ENCODE data around the gene HBA2. TPM values are rescaled to one million over a fixed set of nuclear protein-coding genes. Genes with fewer than 3 reads are reported as not detected.

HBA2 gene
- polyA plus RNA-seq, 2 donors, result 0.49 to 1.4 TPM

DNA sequence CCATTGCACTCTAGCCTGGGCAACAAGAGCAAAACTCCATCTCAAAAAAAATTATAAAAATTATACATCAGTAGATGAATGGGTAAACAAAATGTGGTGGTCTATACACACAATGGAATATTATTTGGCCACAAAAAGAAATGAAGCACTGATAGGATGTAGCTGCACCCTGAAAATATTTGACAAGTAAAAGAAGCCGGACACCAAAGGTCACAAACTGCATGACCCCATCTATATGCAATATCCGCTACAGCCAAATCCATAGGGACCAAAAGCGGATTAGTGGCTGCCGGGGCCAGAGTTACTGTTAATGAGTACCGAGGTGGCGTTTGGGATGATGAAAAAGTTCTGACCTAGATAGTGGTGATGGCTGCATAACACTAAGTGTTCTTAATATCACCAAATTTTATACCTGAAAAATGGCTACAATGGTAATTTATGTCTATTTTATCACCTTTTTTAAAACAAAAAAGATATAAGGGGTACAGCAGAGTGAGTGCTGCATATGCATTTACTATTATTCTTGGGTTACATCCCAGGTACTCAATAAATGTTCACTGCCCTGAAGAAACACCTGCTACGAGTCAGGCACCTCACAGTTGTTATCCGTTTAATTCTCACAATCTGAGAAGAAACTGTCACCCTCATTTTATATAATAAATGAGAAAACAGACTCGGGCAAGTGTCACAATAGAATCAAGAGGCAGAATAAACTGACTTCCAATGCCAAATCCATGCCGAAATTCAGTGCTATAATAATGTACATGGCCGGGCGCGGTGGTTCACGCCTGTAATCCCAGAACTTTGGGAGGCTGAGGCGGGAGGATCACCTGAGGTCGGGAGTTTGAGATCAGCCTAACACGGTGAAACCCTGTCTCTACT lies 6.8 kb downstream of the HBA2 start:
- Histone ChIP-seq H3K27ac (ENCODE audit: low read depth in 2 of 2, low read length in 1 of 2) (no peak overlapping the region), H3K4me3 (ENCODE audit: low read depth in 1 of 2, low read length in 2 of 2) (no peak overlapping the region), H3K4me1 (ENCODE audit: control insufficient read depth in 2 of 2, insufficient read depth in 2 of 2, low read length in 1 of 2) (peaks cover 5 to 11% of the 10 kb centered on the region in 2 donors), H3K36me3 (ENCODE audit: control insufficient read depth in 2 of 2, insufficient read depth in 2 of 2, low read length in 1 of 2) (no peaks in the 10 kb centered on the region), H3K27me3 (ENCODE audit: control insufficient read depth in 1 of 2, insufficient read depth in 2 of 2, low read length in 2 of 2) (peaks cover 7 to 17% of the 10 kb centered on the region in 2 donors), H3K9me3 (ENCODE audit: control insufficient read depth in 2 of 2, insufficient read depth in 1 of 2, low read depth in 1 of 2, low read length in 1 of 2) (no peaks in the 10 kb centered on the region)
- WGBS, 2 donors, result 76 to 77% methylated on average over 17 of the region's 17 CpGs

DNA sequence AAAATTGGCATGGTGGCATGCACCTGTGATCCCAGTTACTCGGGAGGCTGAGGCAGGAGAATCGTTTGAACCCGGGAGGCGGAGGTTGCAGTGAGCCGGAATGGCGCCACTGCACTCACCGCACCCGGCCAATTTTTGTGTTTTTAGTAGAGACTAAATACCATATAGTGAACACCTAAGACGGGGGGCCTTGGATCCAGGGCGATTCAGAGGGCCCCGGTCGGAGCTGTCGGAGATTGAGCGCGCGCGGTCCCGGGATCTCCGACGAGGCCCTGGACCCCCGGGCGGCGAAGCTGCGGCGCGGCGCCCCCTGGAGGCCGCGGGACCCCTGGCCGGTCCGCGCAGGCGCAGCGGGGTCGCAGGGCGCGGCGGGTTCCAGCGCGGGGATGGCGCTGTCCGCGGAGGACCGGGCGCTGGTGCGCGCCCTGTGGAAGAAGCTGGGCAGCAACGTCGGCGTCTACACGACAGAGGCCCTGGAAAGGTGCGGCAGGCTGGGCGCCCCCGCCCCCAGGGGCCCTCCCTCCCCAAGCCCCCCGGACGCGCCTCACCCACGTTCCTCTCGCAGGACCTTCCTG lies 7.5 kb downstream of the HBA2 start, which contains the start of gene HBQ1:
TSS of gene HBQ1 (plus strand) at position 359 of the 575 bp plus-strand sequence. CDS start at position 387, 28 bp downstream.
- no peaks in the 10 kb centered on the region for H3K9me3 ChIP-seq (ENCODE audit: control insufficient read depth in 2 of 2, insufficient read depth in 1 of 2, low read depth in 1 of 2, low read length in 1 of 2)
- peaks cover 5 to 11% of the 10 kb centered on the region in 2 donors for H3K4me1 ChIP-seq (ENCODE audit: control insufficient read depth in 2 of 2, insufficient read depth in 2 of 2, low read length in 1 of 2)
- peaks cover 7 to 17% of the 10 kb centered on the region in 2 donors for H3K27me3 ChIP-seq (ENCODE audit: control insufficient read depth in 1 of 2, insufficient read depth in 2 of 2, low read length in 2 of 2)
- WGBS, 2 donors, result 10 to 11% methylated on average over 50 to 59 of the region's 59 CpGs
- peak within 1 kb of the TSS; percentile 21 to 23 for H3K4me3 ChIP-seq (ENCODE audit: low read depth in 1 of 2, low read length in 2 of 2)
- H3K36me3 ChIP-seq (ENCODE audit: control insufficient read depth in 2 of 2, insufficient read depth in 2 of 2, low read length in 1 of 2), result no peaks in the 10 kb centered on the region
- no peak within 1 kb of the TSS for H3K27ac ChIP-seq (ENCODE audit: low read depth in 2 of 2, low read length in 1 of 2)

DNA sequence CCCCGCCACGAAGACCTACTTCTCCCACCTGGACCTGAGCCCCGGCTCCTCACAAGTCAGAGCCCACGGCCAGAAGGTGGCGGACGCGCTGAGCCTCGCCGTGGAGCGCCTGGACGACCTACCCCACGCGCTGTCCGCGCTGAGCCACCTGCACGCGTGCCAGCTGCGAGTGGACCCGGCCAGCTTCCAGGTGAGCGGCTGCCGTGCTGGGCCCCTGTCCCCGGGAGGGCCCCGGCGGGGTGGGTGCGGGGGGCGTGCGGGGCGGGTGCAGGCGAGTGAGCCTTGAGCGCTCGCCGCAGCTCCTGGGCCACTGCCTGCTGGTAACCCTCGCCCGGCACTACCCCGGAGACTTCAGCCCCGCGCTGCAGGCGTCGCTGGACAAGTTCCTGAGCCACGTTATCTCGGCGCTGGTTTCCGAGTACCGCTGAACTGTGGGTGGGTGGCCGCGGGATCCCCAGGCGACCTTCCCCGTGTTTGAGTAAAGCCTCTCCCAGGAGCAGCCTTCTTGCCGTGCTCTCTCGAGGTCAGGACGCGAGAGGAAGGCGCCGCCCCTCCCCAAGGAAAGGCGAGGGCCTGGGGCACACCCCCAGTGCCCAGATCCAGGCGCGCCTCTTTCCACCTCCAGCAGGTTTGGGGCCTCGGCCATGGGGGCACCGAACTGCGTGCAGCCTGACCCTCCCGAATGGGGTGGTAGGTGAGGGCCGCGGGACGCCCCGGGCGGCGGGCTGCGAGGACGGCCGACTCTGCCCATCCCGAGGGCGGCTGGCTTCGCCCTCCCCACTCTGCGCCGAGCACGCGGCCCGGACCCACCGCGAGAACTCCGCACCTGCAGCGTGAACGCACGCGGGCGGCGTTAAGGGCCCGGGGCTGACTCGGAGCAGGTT lies 8.2 kb downstream of the HBA2 start:
- 1 to 2% methylated on average over 65 to 89 of the region's 89 CpGs for WGBS, 2 donors
- peak overlapping the region; percentile 21 to 23 for H3K4me3 ChIP-seq (ENCODE audit: low read depth in 1 of 2, low read length in 2 of 2)
- H3K9me3 ChIP-seq (ENCODE audit: control insufficient read depth in 2 of 2, insufficient read depth in 1 of 2, low read depth in 1 of 2, low read length in 1 of 2), result no peaks in the 10 kb centered on the region
- H3K27me3 ChIP-seq (ENCODE audit: control insufficient read depth in 1 of 2, insufficient read depth in 2 of 2, low read length in 2 of 2), result peaks cover 7 to 13% of the 10 kb centered on the region in 2 donors
- peaks cover 0 to 3% of the 10 kb centered on the region in 2 donors for H3K36me3 ChIP-seq (ENCODE audit: control insufficient read depth in 2 of 2, insufficient read depth in 2 of 2, low read length in 1 of 2)
- H3K27ac ChIP-seq (ENCODE audit: low read depth in 2 of 2, low read length in 1 of 2), result no peak overlapping the region
- H3K4me1 ChIP-seq (ENCODE audit: control insufficient read depth in 2 of 2, insufficient read depth in 2 of 2, low read length in 1 of 2), result peaks cover 5 to 11% of the 10 kb centered on the region in 2 donors

DNA sequence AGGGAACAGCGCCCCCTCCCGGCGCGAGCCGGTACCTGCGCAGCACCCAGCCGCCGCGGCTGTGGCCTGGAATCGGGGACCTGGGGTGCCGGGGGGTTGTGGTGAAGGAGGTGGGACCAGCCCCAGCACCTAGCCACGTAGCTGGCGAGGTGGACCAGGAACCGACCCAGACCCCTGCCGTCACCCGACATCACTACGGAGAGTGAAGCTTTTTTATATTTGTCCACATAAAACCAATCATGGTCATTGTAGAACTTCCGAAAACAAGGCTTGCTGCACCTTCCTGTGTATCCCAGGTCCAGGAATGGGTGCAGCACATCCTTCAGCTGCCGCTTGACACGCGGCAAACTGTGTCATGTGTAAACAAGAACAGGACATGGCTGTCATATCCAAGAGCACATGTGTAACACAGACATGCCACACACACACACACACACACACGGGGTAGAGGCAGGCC lies 8.9 kb downstream of the HBA2 start:
- Histone ChIP-seq H3K27me3 (ENCODE audit: control insufficient read depth in 1 of 2, insufficient read depth in 2 of 2, low read length in 2 of 2) (peaks cover 7 to 13% of the 10 kb centered on the region in 2 donors), H3K4me1 (ENCODE audit: control insufficient read depth in 2 of 2, insufficient read depth in 2 of 2, low read length in 1 of 2) (peaks cover 5 to 11% of the 10 kb centered on the region in 2 donors), H3K27ac (ENCODE audit: low read depth in 2 of 2, low read length in 1 of 2) (no peak overlapping the region), H3K9me3 (ENCODE audit: control insufficient read depth in 2 of 2, insufficient read depth in 1 of 2, low read depth in 1 of 2, low read length in 1 of 2) (no peaks in the 10 kb centered on the region), H3K4me3 (ENCODE audit: low read depth in 1 of 2, low read length in 2 of 2) (peak overlapping the region in 1 of 2 donors; percentile 23), H3K36me3 (ENCODE audit: control insufficient read depth in 2 of 2, insufficient read depth in 2 of 2, low read length in 1 of 2) (peaks cover 0 to 3% of the 10 kb centered on the region in 2 donors)
- 7 to 8% methylated on average over 22 of the region's 22 CpGs for WGBS, 2 donors

DNA sequence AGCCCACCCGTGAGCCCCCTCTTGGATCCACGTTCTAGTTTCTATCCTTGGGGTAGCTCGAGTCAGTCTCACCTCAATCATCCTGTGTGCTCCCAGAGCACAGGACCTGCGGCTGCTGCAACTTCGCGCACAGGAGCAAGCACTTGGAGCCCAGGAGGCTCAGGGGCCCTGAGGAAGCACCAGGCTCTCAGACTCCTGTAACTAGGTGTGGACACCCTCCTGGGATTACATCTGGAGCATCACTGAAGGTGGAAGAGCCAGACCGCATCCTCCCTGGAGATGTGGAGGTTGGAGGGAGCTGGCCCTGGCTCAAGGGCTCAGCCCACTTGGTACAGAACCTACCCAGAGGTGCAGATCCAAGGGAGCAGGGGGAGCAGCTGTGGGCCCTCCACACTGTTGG lies 10.3 kb downstream of the HBA2 start:
- Histone ChIP-seq H3K9me3 (ENCODE audit: control insufficient read depth in 2 of 2, insufficient read depth in 1 of 2, low read depth in 1 of 2, low read length in 1 of 2) (no peaks in the 10 kb centered on the region), H3K4me3 (ENCODE audit: low read depth in 1 of 2, low read length in 2 of 2) (no peak overlapping the region), H3K27me3 (ENCODE audit: control insufficient read depth in 1 of 2, insufficient read depth in 2 of 2, low read length in 2 of 2) (peaks cover 4 to 11% of the 10 kb centered on the region in 2 donors), H3K4me1 (ENCODE audit: control insufficient read depth in 2 of 2, insufficient read depth in 2 of 2, low read length in 1 of 2) (peaks cover 5 to 11% of the 10 kb centered on the region in 2 donors), H3K36me3 (ENCODE audit: control insufficient read depth in 2 of 2, insufficient read depth in 2 of 2, low read length in 1 of 2) (peaks cover 0 to 6% of the 10 kb centered on the region in 2 donors), H3K27ac (ENCODE audit: low read depth in 2 of 2, low read length in 1 of 2) (no peak overlapping the region)
- WGBS, 2 donors, result 72 to 76% methylated on average over 7 of the region's 7 CpGs

DNA sequence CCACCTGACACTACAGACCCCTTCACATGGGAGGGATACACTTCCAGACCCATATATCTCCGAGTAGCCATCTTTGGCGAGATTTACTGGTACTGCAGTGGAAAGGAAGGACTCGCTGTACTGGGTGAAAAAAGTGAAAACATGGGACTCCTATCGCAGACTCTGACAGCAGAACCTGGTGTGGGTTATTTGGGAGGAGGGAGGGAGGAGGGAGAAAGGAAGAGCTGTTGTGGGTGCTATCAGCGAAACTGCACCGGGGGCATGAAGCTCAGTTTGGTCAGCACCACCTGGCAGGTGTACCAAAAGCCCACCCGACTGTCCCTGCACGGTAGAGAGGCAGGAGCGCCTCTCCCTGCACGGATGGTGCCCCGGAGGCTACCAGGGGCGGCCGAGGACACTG lies 12.5 kb downstream of the HBA2 start:
- Histone ChIP-seq H3K36me3 (ENCODE audit: control insufficient read depth in 2 of 2, insufficient read depth in 2 of 2, low read length in 1 of 2) (peaks cover 3 to 17% of the 10 kb centered on the region in 2 donors), H3K27me3 (ENCODE audit: control insufficient read depth in 1 of 2, insufficient read depth in 2 of 2, low read length in 2 of 2) (peaks cover 0 to 3% of the 10 kb centered on the region in 2 donors), H3K27ac (ENCODE audit: low read depth in 2 of 2, low read length in 1 of 2) (no peak overlapping the region), H3K4me3 (ENCODE audit: low read depth in 1 of 2, low read length in 2 of 2) (no peak overlapping the region), H3K9me3 (ENCODE audit: control insufficient read depth in 2 of 2, insufficient read depth in 1 of 2, low read depth in 1 of 2, low read length in 1 of 2) (no peaks in the 10 kb centered on the region), H3K4me1 (ENCODE audit: control insufficient read depth in 2 of 2, insufficient read depth in 2 of 2, low read length in 1 of 2) (peaks cover 4 to 10% of the 10 kb centered on the region in 2 donors)
- WGBS, 2 donors, result 82 to 88% methylated on average over 13 of the region's 13 CpGs

DNA sequence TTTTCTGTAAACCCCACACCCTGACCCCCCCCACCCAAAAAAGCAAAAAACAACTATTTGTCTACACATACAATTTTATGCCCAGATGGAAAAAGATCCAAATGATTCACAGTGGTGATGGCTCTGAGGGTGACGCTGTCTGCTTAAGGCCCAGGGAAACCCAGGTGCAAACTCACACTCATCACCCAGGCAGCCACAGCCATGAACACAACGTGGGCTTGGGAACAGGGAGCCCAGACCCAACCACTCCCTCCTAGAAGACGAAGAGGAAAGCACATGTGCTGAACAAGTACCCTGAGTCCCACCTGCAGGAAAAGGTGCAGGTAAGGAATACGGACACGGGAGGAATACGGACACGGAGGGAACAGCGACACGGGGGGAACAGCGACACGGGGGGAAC lies 13.0 kb downstream of the HBA2 start:
- peaks cover 0 to 6% of the 10 kb centered on the region in 2 donors for H3K4me1 ChIP-seq (ENCODE audit: control insufficient read depth in 2 of 2, insufficient read depth in 2 of 2, low read length in 1 of 2)
- no peak overlapping the region for H3K4me3 ChIP-seq (ENCODE audit: low read depth in 1 of 2, low read length in 2 of 2)
- WGBS, 2 donors, result 83 to 86% methylated on average over 11 of the region's 11 CpGs
- H3K27me3 ChIP-seq (ENCODE audit: control insufficient read depth in 1 of 2, insufficient read depth in 2 of 2, low read length in 2 of 2), result no peaks in the 10 kb centered on the region
- H3K36me3 ChIP-seq (ENCODE audit: control insufficient read depth in 2 of 2, insufficient read depth in 2 of 2, low read length in 1 of 2), result peaks cover 3 to 17% of the 10 kb centered on the region in 2 donors
- no peaks in the 10 kb centered on the region for H3K9me3 ChIP-seq (ENCODE audit: control insufficient read depth in 2 of 2, insufficient read depth in 1 of 2, low read depth in 1 of 2, low read length in 1 of 2)
- H3K27ac ChIP-seq (ENCODE audit: low read depth in 2 of 2, low read length in 1 of 2), result no peak overlapping the region

DNA sequence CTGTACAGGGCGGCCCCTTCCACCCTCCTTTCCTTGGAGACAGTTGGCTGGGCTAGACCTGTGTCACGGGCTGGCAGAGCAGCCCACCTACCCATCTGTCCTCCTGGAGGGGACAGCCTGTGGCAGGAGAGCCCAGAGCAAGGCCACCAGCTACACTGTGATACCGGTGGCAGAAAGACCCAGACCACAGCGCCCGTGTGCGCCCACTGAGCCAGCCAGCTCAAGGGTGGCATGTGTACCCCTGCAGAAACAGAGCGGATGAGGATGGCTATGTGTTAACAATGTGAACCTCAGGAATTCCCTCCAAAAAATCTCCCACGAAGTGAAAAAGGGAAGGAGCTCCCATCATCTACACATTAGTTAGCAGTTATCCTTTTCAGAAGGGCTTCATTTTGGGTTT lies 14.7 kb downstream of the HBA2 start:
- Histone ChIP-seq H3K36me3 (ENCODE audit: control insufficient read depth in 2 of 2, insufficient read depth in 2 of 2, low read length in 1 of 2) (peaks cover 3 to 31% of the 10 kb centered on the region in 2 donors), H3K9me3 (ENCODE audit: control insufficient read depth in 2 of 2, insufficient read depth in 1 of 2, low read depth in 1 of 2, low read length in 1 of 2) (no peaks in the 10 kb centered on the region), H3K27me3 (ENCODE audit: control insufficient read depth in 1 of 2, insufficient read depth in 2 of 2, low read length in 2 of 2) (no peaks in the 10 kb centered on the region), H3K4me1 (ENCODE audit: control insufficient read depth in 2 of 2, insufficient read depth in 2 of 2, low read length in 1 of 2) (no peaks in the 10 kb centered on the region), H3K4me3 (ENCODE audit: low read depth in 1 of 2, low read length in 2 of 2) (no peak overlapping the region), H3K27ac (ENCODE audit: low read depth in 2 of 2, low read length in 1 of 2) (no peak overlapping the region)
- 97% methylated on average over 8 of the region's 8 CpGs for WGBS, 2 donors

DNA sequence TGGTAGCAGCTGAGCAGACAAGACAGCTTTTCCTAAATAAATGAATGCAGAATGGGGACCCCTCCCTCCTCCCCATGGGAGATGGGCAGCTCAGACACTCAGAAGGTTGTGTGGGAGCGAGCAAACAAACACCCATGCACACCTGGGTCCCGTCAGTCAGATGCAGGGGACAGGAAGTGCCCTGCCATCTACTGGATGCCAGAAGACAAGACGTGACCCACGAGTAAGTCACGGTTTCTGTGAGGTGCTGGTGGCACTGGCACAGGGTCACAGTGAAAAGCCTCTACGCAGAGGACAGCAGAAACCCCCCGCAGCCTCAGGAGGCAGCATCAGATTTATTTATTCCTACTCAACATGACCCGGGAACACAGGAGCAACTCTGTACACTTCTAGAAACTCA lies 16.0 kb downstream of the HBA2 start:
- no peaks in the 10 kb centered on the region for H3K4me1 ChIP-seq (ENCODE audit: control insufficient read depth in 2 of 2, insufficient read depth in 2 of 2, low read length in 1 of 2)
- no peak overlapping the region for H3K27ac ChIP-seq (ENCODE audit: low read depth in 2 of 2, low read length in 1 of 2)
- H3K27me3 ChIP-seq (ENCODE audit: control insufficient read depth in 1 of 2, insufficient read depth in 2 of 2, low read length in 2 of 2), result no peaks in the 10 kb centered on the region
- 70 to 72% methylated on average over 8 of the region's 8 CpGs for WGBS, 2 donors
- H3K9me3 ChIP-seq (ENCODE audit: control insufficient read depth in 2 of 2, insufficient read depth in 1 of 2, low read depth in 1 of 2, low read length in 1 of 2), result no peaks in the 10 kb centered on the region
- H3K4me3 ChIP-seq (ENCODE audit: low read depth in 1 of 2, low read length in 2 of 2), result no peak overlapping the region
- peaks cover 7 to 36% of the 10 kb centered on the region in 2 donors for H3K36me3 ChIP-seq (ENCODE audit: control insufficient read depth in 2 of 2, insufficient read depth in 2 of 2, low read length in 1 of 2)

Data from esophagus (tissue), 2 donors.